ENCODE results near the gene DKKL1. TPM values are rescaled to one million over a fixed set of nuclear protein-coding genes. Genes with fewer than 3 reads are reported as not detected.

The DKKL1 gene
- total and polyA plus RNA-seq, 3 experiments from 2014 or later = not detected

DNA sequence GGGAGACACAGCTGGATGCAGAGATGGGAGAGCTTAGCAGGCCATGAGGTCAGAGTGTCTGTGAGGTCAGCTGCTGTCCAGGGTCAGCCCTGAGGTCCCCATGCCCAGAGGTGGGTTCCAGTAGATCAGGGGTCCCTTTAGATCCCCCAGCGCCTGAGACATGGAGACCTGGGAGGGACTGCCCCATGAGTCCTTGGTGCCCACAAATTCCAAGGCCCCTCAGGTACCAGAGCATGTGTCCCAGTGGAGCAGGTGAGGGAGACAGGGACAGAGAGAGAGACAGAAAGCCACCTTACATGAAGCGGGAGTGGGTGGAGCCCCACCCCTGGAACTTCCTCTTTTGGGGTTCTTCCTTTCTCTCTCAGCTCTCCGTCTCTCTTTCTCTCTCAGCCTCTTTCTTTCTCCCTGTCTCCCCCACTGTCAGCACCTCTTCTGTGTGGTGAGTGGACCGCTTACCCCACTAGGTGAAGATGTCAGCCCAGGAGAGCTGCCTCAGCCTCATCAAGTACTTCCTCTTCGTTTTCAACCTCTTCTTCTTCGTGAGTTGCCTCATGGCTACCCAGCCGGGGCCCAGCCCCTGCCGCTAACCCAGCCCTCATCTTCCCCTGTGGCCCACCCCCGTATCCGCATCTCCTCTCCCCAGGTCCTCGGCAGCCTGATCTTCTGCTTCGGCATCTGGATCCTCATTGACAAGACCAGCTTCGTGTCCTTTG lies 28.4 kb upstream of the DKKL1 start, which contains the start of gene CD37:
Gene CD37 (plus strand): TSS at position 336 of the 713 bp plus-strand sequence. CDS start 135 bp downstream, at position 471.
- Mint-ChIP-seq H3K4me3 (peak within 1 kb of the TSS; percentile 94 to 99 (median 98)), H3K27ac (peak within 1 kb of the TSS; percentile 85 to 100 (median 98)), H3K36me3 (peaks cover 7 to 48% (median 12%) of the 10 kb centered on the region in 3 donors), H3K9me3 (no peaks in the 10 kb centered on the region), H3K27me3 (peaks cover 0 to 3% of the 10 kb centered on the region in 2 donors), H3K4me1 (peaks cover 59 to 89% (median 85%) of the 10 kb centered on the region in 3 donors)
- Histone ChIP-seq H3K27ac (ENCODE audit: low read depth, low read length) (peak within 1 kb of the TSS; percentile 74), H3K9me3 (ENCODE audit: low read length) (no peaks in the 10 kb centered on the region), H3K4me3 (ENCODE audit: low read length) (peak within 1 kb of the TSS; percentile 79), H3K4me1 (ENCODE audit: insufficient read depth, low read length) (peaks cover 64% of the 10 kb centered on the region), H3K27me3 (ENCODE audit: insufficient read depth, low read length, poor library complexity, severe bottlenecking) (no peaks in the 10 kb centered on the region), H3K36me3 (ENCODE audit: insufficient read depth, low read length) (peaks cover 14% of the 10 kb centered on the region)
- DNase-seq = peak; percentile 34 to 73 (median 55)
- POLR2A ChIA-PET = interaction anchor here (0.5 to 0.6 kb wide), 2 partner anchors 135 to 305 kb away, joined by 3 to 4 read pairs; partner anchors contain the start of gene RRAS
- CTCF ChIA-PET = no interaction called here

DNA sequence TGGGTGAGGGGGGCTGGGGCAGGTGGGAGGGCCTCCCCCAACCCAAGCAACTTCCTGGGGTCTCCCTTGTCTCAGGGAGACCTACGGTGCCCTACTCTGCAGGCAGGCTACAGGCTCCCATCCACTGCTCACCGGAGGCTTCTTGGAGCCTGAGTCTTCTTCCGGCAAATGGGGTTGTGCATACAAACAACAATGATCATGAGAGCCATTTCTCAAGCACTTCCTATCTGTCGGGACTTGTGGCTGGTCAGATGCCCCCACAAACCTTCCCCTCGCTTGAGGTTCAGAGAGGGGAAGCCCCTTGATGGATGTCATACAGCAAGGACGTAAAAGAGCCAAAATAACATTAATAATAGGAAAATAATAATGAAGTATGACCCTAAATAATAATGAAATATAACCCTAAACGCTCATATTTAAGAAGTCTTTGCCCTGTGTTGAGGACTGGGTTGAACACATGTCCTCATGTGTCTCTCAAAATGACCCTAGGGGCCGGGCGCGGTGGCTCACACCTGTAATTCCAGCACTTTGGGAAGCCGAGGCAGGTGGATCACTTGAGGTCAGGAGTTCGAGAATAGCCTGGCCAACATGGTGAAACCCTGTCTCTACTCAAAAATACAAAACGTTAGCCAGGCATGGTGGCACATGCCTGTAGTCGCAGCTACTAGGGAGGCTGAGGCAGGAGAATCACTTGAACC lies 27.7 kb upstream of the DKKL1 start:
- Mint-ChIP-seq H3K4me3 (peak overlapping the region; percentile 94 to 99 (median 98)), H3K27me3 (peaks cover 0 to 3% of the 10 kb centered on the region in 2 donors), H3K4me1 (peaks cover 61 to 92% (median 88%) of the 10 kb centered on the region in 3 donors), H3K36me3 (peaks cover 4 to 50% (median 12%) of the 10 kb centered on the region in 3 donors), H3K9me3 (no peaks in the 10 kb centered on the region), H3K27ac (peak overlapping the region; percentile 85 to 100 (median 98))
- H3K27ac ChIP-seq (ENCODE audit: low read depth, low read length) = peak overlapping the region; percentile 74
- peak overlapping the region; percentile 79 for H3K4me3 ChIP-seq (ENCODE audit: low read length)
- H3K27me3 ChIP-seq (ENCODE audit: insufficient read depth, low read length, poor library complexity, severe bottlenecking) = no peaks in the 10 kb centered on the region
- no peaks in the 10 kb centered on the region for H3K9me3 ChIP-seq (ENCODE audit: low read length)
- peaks cover 62% of the 10 kb centered on the region for H3K4me1 ChIP-seq (ENCODE audit: insufficient read depth, low read length)
- ChIA-PET POLR2A (interaction anchor here (0.6 kb wide), 1 partner anchor 304 kb away, joined by 3 read pairs; the partner anchor contains the start of gene RRAS), CTCF (no interaction called here)
- peaks cover 14% of the 10 kb centered on the region for H3K36me3 ChIP-seq (ENCODE audit: insufficient read depth, low read length)
- peak in 2 of 5 donors; percentile 34 to 50 for DNase-seq

DNA sequence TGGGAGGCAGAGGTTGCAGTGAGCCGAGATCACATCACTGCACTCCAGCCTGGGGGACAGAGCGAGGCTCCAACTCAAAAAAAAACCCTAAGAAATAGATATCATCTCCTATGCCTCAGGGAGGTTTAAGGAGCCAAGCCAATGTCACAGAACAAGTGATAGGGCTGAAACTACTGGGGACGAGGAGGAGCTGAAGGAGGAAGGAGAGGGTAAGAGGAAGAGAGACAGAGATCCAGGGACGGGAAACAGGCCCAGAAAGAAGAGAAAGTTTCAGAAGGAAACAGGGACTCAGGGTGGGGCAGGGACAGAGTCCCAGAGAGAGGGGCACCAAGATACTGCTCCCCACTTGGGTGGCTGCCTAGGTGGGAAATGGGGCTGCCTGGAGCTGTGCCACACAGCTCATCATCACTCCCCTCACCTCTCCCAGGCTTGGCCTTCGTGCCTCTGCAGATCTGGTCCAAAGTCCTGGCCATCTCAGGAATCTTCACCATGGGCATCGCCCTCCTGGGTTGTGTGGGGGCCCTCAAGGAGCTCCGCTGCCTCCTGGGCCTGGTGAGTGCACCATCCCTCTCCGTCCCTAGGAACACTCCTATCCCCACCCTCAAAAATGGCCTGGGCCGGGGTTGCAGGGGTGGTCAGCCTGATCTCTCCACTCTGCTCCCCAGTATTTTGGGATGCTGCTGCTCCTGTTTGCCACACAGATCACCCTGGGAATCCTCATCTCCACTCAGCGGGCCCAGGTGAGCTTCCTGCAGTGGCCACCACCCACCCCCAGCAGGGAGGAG lies 27.0 kb upstream of the DKKL1 start:
- Mint-ChIP-seq H3K4me3 (peak overlapping the region; percentile 94 to 99 (median 98)), H3K36me3 (peaks cover 4 to 46% (median 12%) of the 10 kb centered on the region in 3 donors), H3K4me1 (peaks cover 53 to 85% (median 80%) of the 10 kb centered on the region in 3 donors), H3K27ac (peak overlapping the region; percentile 85 to 100 (median 98)), H3K27me3 (peaks cover 0 to 3% of the 10 kb centered on the region in 2 donors), H3K9me3 (no peaks in the 10 kb centered on the region)
- H3K36me3 ChIP-seq (ENCODE audit: insufficient read depth, low read length) = peaks cover 14% of the 10 kb centered on the region
- CTCF ChIA-PET = no interaction called here
- no peaks in the 10 kb centered on the region for H3K9me3 ChIP-seq (ENCODE audit: low read length)
- H3K4me3 ChIP-seq (ENCODE audit: low read length) = peak overlapping the region; percentile 79
- peaks cover 54% of the 10 kb centered on the region for H3K4me1 ChIP-seq (ENCODE audit: insufficient read depth, low read length)
- no peaks in the 10 kb centered on the region for H3K27me3 ChIP-seq (ENCODE audit: insufficient read depth, low read length, poor library complexity, severe bottlenecking)
- H3K27ac ChIP-seq (ENCODE audit: low read depth, low read length) = no peak overlapping the region
- POLR2A ChIA-PET = no interaction called here
- DNase-seq = no peak

DNA sequence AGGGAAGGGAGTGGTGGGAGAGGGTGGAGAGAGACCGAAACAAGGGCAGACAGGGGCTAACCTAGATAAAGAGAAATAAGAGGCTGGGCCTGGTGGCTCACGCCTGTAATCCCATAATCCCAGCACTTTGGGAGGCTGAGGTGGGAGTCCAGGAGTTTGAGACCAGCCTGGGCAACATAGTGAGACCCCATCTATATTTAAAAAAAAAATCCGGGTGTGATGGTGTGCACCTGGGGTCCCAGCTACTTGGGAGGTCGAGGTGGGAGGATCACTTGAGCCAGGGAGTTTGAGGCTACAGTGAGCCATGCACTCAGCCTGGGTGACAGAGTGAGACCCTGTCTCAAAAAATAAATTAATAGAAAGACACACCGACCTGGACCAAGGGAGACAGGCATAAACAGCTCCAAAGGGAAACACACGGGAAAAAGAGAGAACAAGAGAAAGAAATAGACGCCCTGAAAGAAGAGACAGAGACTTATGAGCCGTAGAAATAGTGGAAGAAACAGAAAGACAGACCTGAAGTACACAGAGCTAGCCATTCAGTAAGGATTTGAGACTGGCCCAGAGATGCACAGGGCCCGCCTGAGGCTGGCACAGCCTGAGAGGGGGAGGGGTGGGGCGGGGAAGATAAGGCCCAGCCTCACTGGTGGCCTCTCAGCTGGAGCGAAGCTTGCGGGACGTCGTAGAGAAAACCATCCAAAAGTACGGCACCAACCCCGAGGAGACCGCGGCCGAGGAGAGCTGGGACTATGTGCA lies 26.2 kb upstream of the DKKL1 start:
- POLR2A ChIA-PET = no interaction called here
- Mint-ChIP-seq H3K27ac (peak overlapping the region; percentile 24 to 100 (median 88)), H3K9me3 (no peaks in the 10 kb centered on the region), H3K4me1 (peaks cover 49 to 77% (median 72%) of the 10 kb centered on the region in 3 donors), H3K36me3 (peaks cover 4 to 45% (median 11%) of the 10 kb centered on the region in 3 donors), H3K27me3 (peaks cover 0 to 3% of the 10 kb centered on the region in 2 donors), H3K4me3 (peak overlapping the region; percentile 3 to 98 (median 40))
- no peak for DNase-seq
- peaks cover 14% of the 10 kb centered on the region for H3K36me3 ChIP-seq (ENCODE audit: insufficient read depth, low read length)
- H3K4me3 ChIP-seq (ENCODE audit: low read length) = no peak overlapping the region
- no peaks in the 10 kb centered on the region for H3K9me3 ChIP-seq (ENCODE audit: low read length)
- CTCF ChIA-PET = no interaction called here
- no peaks in the 10 kb centered on the region for H3K27me3 ChIP-seq (ENCODE audit: insufficient read depth, low read length, poor library complexity, severe bottlenecking)
- H3K27ac ChIP-seq (ENCODE audit: low read depth, low read length) = no peak overlapping the region
- peaks cover 47% of the 10 kb centered on the region for H3K4me1 ChIP-seq (ENCODE audit: insufficient read depth, low read length)

DNA sequence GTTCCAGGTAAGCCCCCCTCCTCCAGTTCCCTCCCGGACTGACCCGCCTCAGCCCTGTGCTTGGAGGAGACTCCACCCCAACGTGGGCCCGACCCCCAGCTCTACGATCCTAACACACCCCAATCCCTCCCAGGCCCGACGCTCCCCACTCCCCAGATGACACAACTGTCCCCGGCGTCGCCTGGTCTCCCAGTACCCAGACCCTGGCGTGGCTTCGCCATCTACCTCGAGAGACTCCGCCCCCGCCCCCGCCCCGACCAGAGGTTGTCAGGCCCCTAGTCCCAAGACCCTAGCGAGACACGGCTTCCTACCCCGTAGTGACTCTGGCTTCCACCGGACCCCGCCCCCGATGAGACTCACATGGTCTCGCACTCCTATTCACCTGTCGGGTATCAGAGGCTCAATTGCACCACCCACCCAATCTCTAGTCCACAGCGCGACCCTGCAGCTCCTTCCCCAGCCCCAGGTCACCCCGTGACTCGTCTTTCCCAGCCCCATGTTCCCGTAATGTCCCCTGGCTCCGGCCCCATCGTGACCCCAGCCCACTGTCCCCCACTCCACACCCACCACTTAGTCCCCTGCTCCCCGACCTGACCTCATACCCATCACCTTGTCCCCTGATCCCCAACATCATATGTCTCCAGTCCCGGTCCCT lies 25.5 kb upstream of the DKKL1 start:
- DNase-seq = no peak
- H3K9me3 Mint-ChIP-seq = no peaks in the 10 kb centered on the region
- peaks cover 50 to 70% (median 66%) of the 10 kb centered on the region in 3 donors for H3K4me1 Mint-ChIP-seq
- Histone ChIP-seq H3K4me1 (ENCODE audit: insufficient read depth, low read length) (peaks cover 39% of the 10 kb centered on the region), H3K36me3 (ENCODE audit: insufficient read depth, low read length) (peaks cover 14% of the 10 kb centered on the region), H3K9me3 (ENCODE audit: low read length) (no peaks in the 10 kb centered on the region), H3K27me3 (ENCODE audit: insufficient read depth, low read length, poor library complexity, severe bottlenecking) (no peaks in the 10 kb centered on the region), H3K4me3 (ENCODE audit: low read length) (no peak overlapping the region), H3K27ac (ENCODE audit: low read depth, low read length) (no peak overlapping the region)
- ChIA-PET POLR2A (no interaction called here), CTCF (no interaction called here)
- H3K4me3 Mint-ChIP-seq = peak overlapping the region in 3 of 7 donors; percentile 20 to 65 (median 26)
- H3K36me3 Mint-ChIP-seq = peaks cover 4 to 50% (median 13%) of the 10 kb centered on the region in 3 donors
- peaks cover 0 to 3% of the 10 kb centered on the region in 2 donors for H3K27me3 Mint-ChIP-seq
- peak overlapping the region in 7 of 8 donors; percentile 12 to 92 (median 58) for H3K27ac Mint-ChIP-seq

DNA sequence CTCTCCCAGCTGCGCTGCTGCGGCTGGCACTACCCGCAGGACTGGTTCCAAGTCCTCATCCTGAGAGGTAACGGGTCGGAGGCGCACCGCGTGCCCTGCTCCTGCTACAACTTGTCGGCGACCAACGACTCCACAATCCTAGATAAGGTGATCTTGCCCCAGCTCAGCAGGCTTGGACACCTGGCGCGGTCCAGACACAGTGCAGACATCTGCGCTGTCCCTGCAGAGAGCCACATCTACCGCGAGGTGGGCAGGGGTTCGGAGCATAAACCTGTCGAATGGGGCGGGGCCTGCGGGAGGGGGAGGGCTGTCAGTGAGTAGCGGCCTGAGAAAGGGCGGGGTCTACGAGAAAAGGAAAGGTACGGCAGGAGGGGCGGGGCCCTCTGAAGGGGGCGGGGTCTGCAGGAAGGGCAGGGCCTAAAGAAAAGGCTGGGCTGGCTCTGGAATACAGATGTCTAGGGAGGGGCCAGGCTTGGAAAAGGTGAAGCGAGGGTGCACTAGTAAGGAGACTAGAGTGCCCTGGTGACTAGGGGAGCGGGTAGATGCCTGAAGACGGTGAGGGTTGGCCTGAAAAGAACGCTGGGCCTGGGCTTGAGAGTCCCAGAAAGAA lies 24.9 kb upstream of the DKKL1 start:
- Mint-ChIP-seq H3K4me3 (peak overlapping the region in 1 of 7 donors; percentile 62), H3K27me3 (peaks cover 0 to 3% of the 10 kb centered on the region in 2 donors), H3K36me3 (peaks cover 4 to 50% (median 13%) of the 10 kb centered on the region in 3 donors), H3K27ac (peak overlapping the region in 7 of 8 donors; percentile 11 to 84 (median 23)), H3K4me1 (peaks cover 43 to 64% (median 60%) of the 10 kb centered on the region in 3 donors), H3K9me3 (no peaks in the 10 kb centered on the region)
- no peak overlapping the region for H3K4me3 ChIP-seq (ENCODE audit: low read length)
- DNase-seq = no peak
- CTCF ChIA-PET = no interaction called here
- peaks cover 14% of the 10 kb centered on the region for H3K36me3 ChIP-seq (ENCODE audit: insufficient read depth, low read length)
- no peak overlapping the region for H3K27ac ChIP-seq (ENCODE audit: low read depth, low read length)
- POLR2A ChIA-PET = no interaction called here
- no peaks in the 10 kb centered on the region for H3K9me3 ChIP-seq (ENCODE audit: low read length)
- peaks cover 33% of the 10 kb centered on the region for H3K4me1 ChIP-seq (ENCODE audit: insufficient read depth, low read length)
- no peaks in the 10 kb centered on the region for H3K27me3 ChIP-seq (ENCODE audit: insufficient read depth, low read length, poor library complexity, severe bottlenecking)

All from CD8-positive, alpha-beta memory T cell (primary cell).